Measurements from ENCODE around the gene RIOK1. TPM values are rescaled to one million over a fixed set of nuclear protein-coding genes. Genes with fewer than 3 reads are reported as not detected.

RIOK1 gene
- total RNA-seq, 2 donors from 2014 or later = 11.8 to 15.6 TPM

- intact Hi-C loops (cut with DNase I, micrococcal nuclease) = no loop called here
- peak; percentile 83 for ATAC-seq
- DNase-seq = peak; percentile 36 to 61
These were observed 74.2 kb downstream of the RIOK1 start for GRCh38 chr6:7463785-7464184.

GRCh38 chr6:7467007-7467897 lies 77.6 kb downstream of the RIOK1 start:
- DNase-seq = peak; percentile 45 to 51
- intact Hi-C loops (cut with DNase I, micrococcal nuclease) = no loop called here
- peak; percentile 82 for ATAC-seq

Other genes with a start within 250 kb of the RIOK1 start
- 100 to 1,000 TPM; 118 to 136 TPM for gene SSR1, start 76.6 kb upstream of the RIOK1 start, total RNA-seq
- gene CAGE1, start 66 bp upstream of the RIOK1 start, total RNA-seq = under 1 TPM in 1 of 2 donors, not detected in 1; 0.08 TPM
- 100 to 1,000 TPM; 213 to 249 TPM for gene DSP, start 151.9 kb downstream of the RIOK1 start, total RNA-seq
- 10 to 100 TPM; 11.1 to 11.6 TPM for gene SNRNP48, start 200.4 kb downstream of the RIOK1 start, total RNA-seq